ENCODE data around the gene OR5AC2.

OR5AC2 gene

GRCh38 chr3:98041350-98041749 is 45.6 kb upstream of the OR5AC2 start:
- WGBS = no CpG with 5 or more reads among the region's 1 CpG
- H3K4me1 ChIP-seq (ENCODE audit: control insufficient read depth, insufficient read depth, low read depth, low read length) = no peaks in the 10 kb centered on the region

GRCh38 chr3:98048586-98048985 is 38.4 kb upstream of the OR5AC2 start:
- Histone ChIP-seq H2BK15ac (ENCODE audit: low read depth, poor library complexity, severe bottlenecking) (no peak overlapping the region), H2BK12ac (ENCODE audit: low read length in 2 of 2) (no peak overlapping the region), H2BK120ac (ENCODE audit: low read depth, low read length) (no peak overlapping the region), H2BK5ac (ENCODE audit: low read depth, low read length, poor library complexity, severe bottlenecking) (no peak overlapping the region), H3K4me2 (ENCODE audit: low read length, poor library complexity, severe bottlenecking) (no peak overlapping the region), H3K36me3 (ENCODE audit: control insufficient read depth in 1 of 2, insufficient read depth in 2 of 2, low read depth in 1 of 2, low read length in 2 of 2) (no peaks in the 10 kb centered on the region), H3K27ac (ENCODE audit: low read length, poor library complexity, severe bottlenecking) (no peak overlapping the region), H3K4me3 (ENCODE audit: insufficient read depth in 1 of 2, low read depth in 1 of 2, low read length in 2 of 2) (no peak overlapping the region), H3K27me3 (ENCODE audit: control insufficient read depth in 1 of 2, insufficient read depth in 1 of 2, low read length in 2 of 2) (peaks cover 0 to 3% of the 10 kb centered on the region in 2 experiments), H4K8ac (ENCODE audit: low read length) (no peak overlapping the region), H3K9me3 (ENCODE audit: control insufficient read depth, low read length) (no peaks in the 10 kb centered on the region), H2AFZ (ENCODE audit: low read depth, low read length) (no peak overlapping the region), H3K4ac (ENCODE audit: low read depth in 1 of 2, low read length in 2 of 2) (no peak overlapping the region), H3K18ac (ENCODE audit: low read depth in 1 of 2, low read length in 2 of 2) (no peak overlapping the region), H3K4me1 (ENCODE audit: control insufficient read depth, insufficient read depth, low read depth, low read length) (no peaks in the 10 kb centered on the region), H3K14ac (ENCODE audit: low read length in 2 of 2) (no peak overlapping the region), H3K23ac (ENCODE audit: low read length in 2 of 2) (no peak overlapping the region), H3K79me1 (replicated peaks; ENCODE audit: low read length, poor library complexity, severe bottlenecking) (no peaks in the 10 kb centered on the region), H4K91ac (ENCODE audit: low read length) (no peak overlapping the region), H3K9ac (ENCODE audit: low read length) (no peak overlapping the region), H2AK5ac (ENCODE audit: low read length, severe bottlenecking) (no peak overlapping the region)
- WGBS = no CpG with 5 or more reads among the region's 1 CpG
- DNase-seq = no peak

More at GRCh38 chr3:98041350-98041749, 45.6 kb upstream of the OR5AC2 start:
- Histone ChIP-seq H3K9ac (ENCODE audit: low read length) (no peak overlapping the region), H3K14ac (ENCODE audit: low read length in 2 of 2) (no peak overlapping the region), H2BK5ac (ENCODE audit: low read depth, low read length, poor library complexity, severe bottlenecking) (no peak overlapping the region), H2BK120ac (ENCODE audit: low read depth, low read length) (no peak overlapping the region), H3K27me3 (ENCODE audit: control insufficient read depth in 1 of 2, insufficient read depth in 1 of 2, low read length in 2 of 2) (peaks cover under 1 to 6% of the 10 kb centered on the region in 2 experiments), H2AFZ (ENCODE audit: low read depth, low read length) (no peak overlapping the region), H4K8ac (ENCODE audit: low read length) (no peak overlapping the region), H3K18ac (ENCODE audit: low read depth in 1 of 2, low read length in 2 of 2) (no peak overlapping the region), H4K91ac (ENCODE audit: low read length) (no peak overlapping the region), H3K27ac (ENCODE audit: low read length, poor library complexity, severe bottlenecking) (no peak overlapping the region), H3K23ac (ENCODE audit: low read length in 2 of 2) (no peak overlapping the region), H3K36me3 (ENCODE audit: control insufficient read depth in 1 of 2, insufficient read depth in 2 of 2, low read depth in 1 of 2, low read length in 2 of 2) (no peaks in the 10 kb centered on the region), H2BK12ac (ENCODE audit: low read length in 2 of 2) (no peak overlapping the region), H2AK5ac (ENCODE audit: low read length, severe bottlenecking) (no peak overlapping the region), H2BK15ac (ENCODE audit: low read depth, poor library complexity, severe bottlenecking) (no peak overlapping the region), H3K79me1 (replicated peaks; ENCODE audit: low read length, poor library complexity, severe bottlenecking) (no peaks in the 10 kb centered on the region), H3K4me3 (ENCODE audit: insufficient read depth in 1 of 2, low read depth in 1 of 2, low read length in 2 of 2) (no peak overlapping the region), H3K4me2 (ENCODE audit: low read length, poor library complexity, severe bottlenecking) (no peak overlapping the region), H3K4ac (ENCODE audit: low read depth in 1 of 2, low read length in 2 of 2) (no peak overlapping the region), H3K9me3 (ENCODE audit: control insufficient read depth, low read length) (no peaks in the 10 kb centered on the region)
- no peak for DNase-seq

GRCh38 chr3:98049271-98049670 is 37.7 kb upstream of the OR5AC2 start:
- no peak overlapping the region for H3K4ac ChIP-seq (ENCODE audit: low read depth in 1 of 2, low read length in 2 of 2)
- 95% methylated on average over 1 of the region's 1 CpG for WGBS
- no peaks in the 10 kb centered on the region for H3K9me3 ChIP-seq (ENCODE audit: control insufficient read depth, low read length)
- no peak overlapping the region for H3K27ac ChIP-seq (ENCODE audit: low read length, poor library complexity, severe bottlenecking)
- H3K9ac ChIP-seq (ENCODE audit: low read length) = no peak overlapping the region
- H4K91ac ChIP-seq (ENCODE audit: low read length) = no peak overlapping the region
- no peak overlapping the region for H3K4me2 ChIP-seq (ENCODE audit: low read length, poor library complexity, severe bottlenecking)
- H4K8ac ChIP-seq (ENCODE audit: low read length) = no peak overlapping the region
- no peak overlapping the region for H2BK12ac ChIP-seq (ENCODE audit: low read length in 2 of 2)
- DNase-seq = no peak
- no peak overlapping the region for H3K4me3 ChIP-seq (ENCODE audit: insufficient read depth in 1 of 2, low read depth in 1 of 2, low read length in 2 of 2)
- no peak overlapping the region for H2BK120ac ChIP-seq (ENCODE audit: low read depth, low read length)
- H2AK5ac ChIP-seq (ENCODE audit: low read length, severe bottlenecking) = no peak overlapping the region
- H3K14ac ChIP-seq (ENCODE audit: low read length in 2 of 2) = no peak overlapping the region
- H3K36me3 ChIP-seq (ENCODE audit: control insufficient read depth in 1 of 2, insufficient read depth in 2 of 2, low read depth in 1 of 2, low read length in 2 of 2) = no peaks in the 10 kb centered on the region
- H2AFZ ChIP-seq (ENCODE audit: low read depth, low read length) = no peak overlapping the region
- no peak overlapping the region for H2BK5ac ChIP-seq (ENCODE audit: low read depth, low read length, poor library complexity, severe bottlenecking)
- no peak overlapping the region for H3K18ac ChIP-seq (ENCODE audit: low read depth in 1 of 2, low read length in 2 of 2)
- H3K23ac ChIP-seq (ENCODE audit: low read length in 2 of 2) = no peak overlapping the region
- no peaks in the 10 kb centered on the region for H3K4me1 ChIP-seq (ENCODE audit: control insufficient read depth, insufficient read depth, low read depth, low read length)
- H3K27me3 ChIP-seq (ENCODE audit: control insufficient read depth in 1 of 2, insufficient read depth in 1 of 2, low read length in 2 of 2) = peaks cover 0 to 3% of the 10 kb centered on the region in 2 experiments
- no peak overlapping the region for H2BK15ac ChIP-seq (ENCODE audit: low read depth, poor library complexity, severe bottlenecking)
- H3K79me1 ChIP-seq (replicated peaks; ENCODE audit: low read length, poor library complexity, severe bottlenecking) = no peaks in the 10 kb centered on the region

DNA sequence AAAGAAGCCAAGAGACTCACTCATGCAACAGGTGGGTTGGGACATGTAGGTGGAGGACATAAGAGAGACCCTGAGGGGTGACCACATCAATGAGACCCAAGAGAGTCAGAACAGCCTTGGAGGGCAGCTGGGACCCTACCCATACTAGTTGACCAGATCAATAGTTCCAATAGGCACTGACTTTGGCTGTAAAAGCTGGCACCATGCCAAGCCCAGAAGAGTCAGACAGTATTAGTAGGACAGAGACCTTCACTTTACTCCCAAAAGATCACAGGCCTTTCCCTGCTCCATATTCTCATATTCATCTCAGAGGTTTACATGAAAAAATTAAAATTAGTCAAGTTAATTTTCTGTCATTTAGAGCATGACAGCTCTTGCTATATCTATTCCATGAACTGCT is 30.9 kb upstream of the OR5AC2 start:
- H2AFZ ChIP-seq (ENCODE audit: low read depth, low read length) = no peak overlapping the region
- no peak overlapping the region for H3K27ac ChIP-seq (ENCODE audit: low read length, poor library complexity, severe bottlenecking)
- no peaks in the 10 kb centered on the region for H3K4me1 ChIP-seq (ENCODE audit: control insufficient read depth, insufficient read depth, low read depth, low read length)
- H3K23ac ChIP-seq (ENCODE audit: low read length in 2 of 2) = no peak overlapping the region
- H3K18ac ChIP-seq (ENCODE audit: low read depth in 1 of 2, low read length in 2 of 2) = no peak overlapping the region
- H3K4me2 ChIP-seq (ENCODE audit: low read length, poor library complexity, severe bottlenecking) = no peak overlapping the region
- no peak overlapping the region for H4K91ac ChIP-seq (ENCODE audit: low read length)
- no peak overlapping the region for H2BK15ac ChIP-seq (ENCODE audit: low read depth, poor library complexity, severe bottlenecking)
- H2BK120ac ChIP-seq (ENCODE audit: low read depth, low read length) = no peak overlapping the region
- H4K8ac ChIP-seq (ENCODE audit: low read length) = no peak overlapping the region
- no peaks in the 10 kb centered on the region for H3K36me3 ChIP-seq (ENCODE audit: control insufficient read depth in 1 of 2, insufficient read depth in 2 of 2, low read depth in 1 of 2, low read length in 2 of 2)
- no peaks in the 10 kb centered on the region for H3K79me1 ChIP-seq (replicated peaks; ENCODE audit: low read length, poor library complexity, severe bottlenecking)
- H3K9me3 ChIP-seq (ENCODE audit: control insufficient read depth, low read length) = no peaks in the 10 kb centered on the region
- H3K14ac ChIP-seq (ENCODE audit: low read length in 2 of 2) = no peak overlapping the region
- DNase-seq = no peak
- H2BK5ac ChIP-seq (ENCODE audit: low read depth, low read length, poor library complexity, severe bottlenecking) = no peak overlapping the region
- H3K27me3 ChIP-seq (ENCODE audit: control insufficient read depth in 1 of 2, insufficient read depth in 1 of 2, low read length in 2 of 2) = peaks cover 0 to 5% of the 10 kb centered on the region in 2 experiments
- no peak overlapping the region for H3K9ac ChIP-seq (ENCODE audit: low read length)
- H3K4me3 ChIP-seq (ENCODE audit: insufficient read depth in 1 of 2, low read depth in 1 of 2, low read length in 2 of 2) = no peak overlapping the region
- H2AK5ac ChIP-seq (ENCODE audit: low read length, severe bottlenecking) = no peak overlapping the region
- no peak overlapping the region for H3K4ac ChIP-seq (ENCODE audit: low read depth in 1 of 2, low read length in 2 of 2)
- H2BK12ac ChIP-seq (ENCODE audit: low read length in 2 of 2) = no peak overlapping the region
